A549 (cell line): Measurements from ENCODE around the gene PRLR. TPM values are rescaled to one million over a fixed set of nuclear protein-coding genes. Genes with fewer than 3 reads are reported as not detected.

Experiments
- ATAC-seq, 2 experiments: fragments of 200-7000 bp in 1 of 2; fragments of >200 bp in 1 of 2; cut with Nextera tagmentation in 1 of 2; cut with Tn5 transposase in 1 of 2; 3 replicates each; pipeline versions ENCODE4 v1.8.0 to v1.9.1; 2018 to 2020; ENCODE audit warnings: mild to moderate bottlenecking in 1 of 2, moderate library complexity in 1 of 2
- CTCF ChIA-PET: fragments of 300-600 bp; sonication (Branson Sonifier 250); formaldehyde crosslinking; extraction: SDS; loops from one replicate; lab custom pipeline; 2021; ENCODE audit warnings: antibody characterized with exemption, inconsistent platforms; lab: Yijun Ruan, JAX
- POLR2A ChIA-PET: fragments of 350-600 bp; formaldehyde crosslinking; extraction: SDS; loops from one replicate; lab custom pipeline; 2021; ENCODE audit warnings: antibody characterized with exemption, inconsistent platforms; lab: Yijun Ruan, JAX
- DNase-seq, 2 experiments: peaks; one replicate each; pipeline versions ENCODE4 v3.0.0 to v3.0.0-alpha.2; 2011 to 2016; ENCODE audit warnings: low read depth in 1 of 2, low spot score in 1 of 2
- FAIRE-seq: peaks from 2 replicates; lab custom pipeline; 2011; peaks lifted over from hg19 to GRCh38; lab: Jason Lieb, UNC
- H3K27ac ChIP-seq, 2 experiments: fragments of >200 bp; sonication (Bioruptor Twin); formaldehyde crosslinking; 3 replicates each; pipeline ENCODE4 v1.5.1; 2016 to 2017
- H3K4me1 ChIP-seq: fragments of >200 bp; sonication (Bioruptor Twin); formaldehyde crosslinking; 3 replicates; pipeline ENCODE4 v1.6.1; 2016
- H3K4me2 ChIP-seq: fragments of >200 bp; sonication (Bioruptor Twin); formaldehyde crosslinking; 3 replicates; pipeline ENCODE4 v1.6.1; 2016
- H3K4me3 ChIP-seq: fragments of >200 bp; sonication (Bioruptor Twin); formaldehyde crosslinking; 3 replicates; pipeline ENCODE4 v1.5.1; 2016
- H3K9me3 ChIP-seq: fragments of >200 bp; sonication (Bioruptor Twin); formaldehyde crosslinking; 3 replicates; pipeline ENCODE4 v1.6.1; 2016
- CBX8 ChIP-seq: fragments of 200-600 bp; sonication (generic); IDR thresholded peaks from 2 replicates; pipeline ENCODE4 v1.6.1; 2016
- CHD4 ChIP-seq: fragments of 200-600 bp; sonication (generic); IDR thresholded peaks from 2 replicates; pipeline ENCODE4 v1.6.1; 2016; ENCODE audit warnings: antibody characterized with exemption, mild to moderate bottlenecking, borderline replicate concordance
- EP300 ChIP-seq, 2 experiments: fragments of >200 bp; sonication (Bioruptor Twin); formaldehyde crosslinking; IDR thresholded peaks; 2 replicates in 1 of 2; 3 replicates in 1 of 2; pipeline ENCODE4 v1.6.1; 2016 to 2017
- JUNB ChIP-seq: fragments of >200 bp; sonication (Bioruptor Twin); formaldehyde crosslinking; IDR thresholded peaks from 2 replicates; pipeline ENCODE4 v1.6.1; 2016
- MAFK ChIP-seq: fragments of 450-650 bp; IDR thresholded peaks from 2 replicates; pipeline ENCODE4 v1.6.1; 2014; ENCODE audit not compliant: partially characterized antibody
- NR3C1 ChIP-seq: fragments of >200 bp; sonication (Bioruptor Twin); formaldehyde crosslinking; IDR thresholded peaks from 3 replicates; pipeline ENCODE4 v1.6.1; 2017
- POLR2A ChIP-seq: IDR thresholded peaks from 2 replicates; pipeline ENCODE4 v1.6.1; 2012; ENCODE audit warnings: mild to moderate bottlenecking, low read length
- RAD21 ChIP-seq, 2 experiments: fragments of >200 bp in 1 of 2; sonication (Bioruptor Twin) in 1 of 2; formaldehyde crosslinking in 1 of 2; IDR thresholded peaks in 1 of 2; conservative IDR thresholded peaks in 1 of 2; 2 replicates in 1 of 2; 3 replicates in 1 of 2; pipeline ENCODE4 v1.6.1; 2012 to 2018; ENCODE audit warnings: inconsistent platforms in 1 of 2
- RARB ChIP-seq: fragments of 250-450 bp; sonication (Bioruptor Pico); IDR thresholded peaks from 2 replicates; pipeline ENCODE4 v1.8.0; 2021; ENCODE audit warnings: mild to moderate bottlenecking, moderate library complexity
- RNF2 ChIP-seq: fragments of 200-600 bp; sonication (generic); IDR thresholded peaks from 2 replicates; pipeline ENCODE4 v1.6.1; 2016; ENCODE audit warnings: low read depth, mild to moderate bottlenecking, antibody characterized with exemption, moderate library complexity, borderline replicate concordance
- SMC3 ChIP-seq: fragments of >200 bp; sonication (Bioruptor Twin); formaldehyde crosslinking; IDR thresholded peaks from 3 replicates; pipeline ENCODE4 v1.6.1; 2018; ENCODE audit warnings: inconsistent platforms
- TFCP2L1 ChIP-seq: fragments of 250-450 bp; sonication (Bioruptor Pico); IDR thresholded peaks from 2 replicates; pipeline ENCODE4 v1.5.0; 2021; ENCODE audit warnings: mild to moderate bottlenecking
- ZC3H11A ChIP-seq: fragments of 450-650 bp; IDR thresholded peaks from 2 replicates; pipeline ENCODE4 v1.6.1; 2014; ENCODE audit warnings: antibody characterized with exemption, mild to moderate bottlenecking
- ZFP36 ChIP-seq: fragments of 450-650 bp; IDR thresholded peaks from 2 replicates; pipeline ENCODE4 v1.6.1; 2014; ENCODE audit warnings: borderline replicate concordance; ENCODE audit not compliant: partially characterized antibody
- ZNF302 ChIP-seq: fragments of 250-450 bp; sonication (Bioruptor Pico); IDR thresholded peaks from 2 replicates; pipeline ENCODE4 v1.9.0; 2021; ENCODE audit warnings: inconsistent platforms, mild to moderate bottlenecking, moderate library complexity
- WGBS: methylation state at CpG from one replicate; pipeline ENCODE4 v1.1.6; 2017; ENCODE audit errors: missing lambda C conversion rate; 5-methylcytosine and 5-hydroxymethylcytosine counted together
- polyA plus RNA-seq, 4 experiments: library from polyadenylated mRNA; depleted of rRNA in 3 of 4; stranded (reverse); fragments of >200 nt; fragmentation: RNase III in 1 of 4; extraction: RNeasy Plus Mini Kit Qiagen cat#74134 plus additional on column Dnase treatment in 1 of 4; gene quantifications; 2 replicates in 3 of 4; 3 replicates in 1 of 4; pipeline ENCODE4 v1.2.3, GENCODE V29; 2011 to 2017
- TF ChIP-seq, protein P1 (sequence below): fragments of >200 bp; sonication (Bioruptor Twin); formaldehyde crosslinking; IDR thresholded peaks from 3 replicates; pipeline ENCODE4 v1.5.1; 2016
- TF ChIP-seq, protein P2 (sequence below): fragments of 250-450 bp; sonication (Bioruptor Pico); IDR thresholded peaks from 2 replicates; pipeline ENCODE4 v1.5.0; 2020; ENCODE audit warnings: low read depth, mild to moderate bottlenecking, moderate library complexity
- TF ChIP-seq, protein P3 (sequence below): fragments of 200-600 bp; sonication (generic); IDR thresholded peaks from 2 replicates; pipeline ENCODE4 v1.6.1; 2016; ENCODE audit warnings: antibody characterized with exemption, mild to moderate bottlenecking, moderate library complexity
- TF ChIP-seq, protein P4 (sequence below): IDR thresholded peaks from 2 replicates; pipeline ENCODE4 v1.6.1; 2012
- TF ChIP-seq, protein P5 (sequence below): fragments of 150-350 bp; IDR thresholded peaks from 2 replicates; pipeline ENCODE4 v1.6.1; 2014; ENCODE audit warnings: low read depth, mild to moderate bottlenecking, low read length

Gene PRLR
- polyA plus RNA-seq, 2 of the 4 experiments (the other 2 are of a cell fraction): 0.09 TPM; not detected in 1

DNA sequence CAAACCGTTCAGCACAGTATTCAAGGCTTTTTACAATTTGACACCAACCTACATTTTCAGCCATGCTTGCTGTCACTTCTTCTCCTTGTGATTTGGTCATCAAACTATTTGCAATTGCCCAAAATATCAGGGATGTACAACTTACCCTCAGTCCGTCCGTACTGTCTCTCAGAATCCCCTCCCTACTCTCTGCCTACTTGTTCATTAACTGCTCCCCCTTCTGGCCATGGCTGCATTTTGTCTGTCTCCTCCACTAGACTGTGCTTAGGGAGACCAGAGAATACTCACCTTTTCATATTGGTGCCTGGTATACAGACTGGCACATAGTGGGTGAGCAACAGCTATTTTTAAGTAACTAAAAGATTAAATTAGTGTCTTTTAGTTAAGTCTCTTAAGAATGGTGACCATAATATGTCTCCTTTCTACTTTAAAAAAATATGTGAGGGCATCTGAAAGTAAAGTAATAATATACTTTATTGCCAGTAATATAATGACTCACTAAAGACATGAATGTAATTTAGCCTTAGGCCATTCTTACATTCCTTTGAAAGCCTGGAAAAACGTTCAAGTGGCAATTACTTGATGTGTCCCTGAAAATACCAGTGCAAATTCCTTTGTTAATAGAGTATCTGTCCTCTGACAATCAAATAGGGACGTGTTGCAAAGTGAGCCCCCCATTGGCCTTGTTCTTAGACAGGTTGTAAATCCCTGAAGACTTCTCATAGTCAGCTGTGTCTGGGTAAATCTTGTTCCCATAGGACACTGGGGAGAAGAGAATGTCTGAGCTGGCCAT lies 27.8 kb downstream of the PRLR start:
- Histone ChIP-seq H3K4me2 (no peak overlapping the region), H3K27ac (no peak overlapping the region), H3K4me1 (no peaks in the 10 kb centered on the region), H3K4me3 (no peak overlapping the region)
- 1% methylated on average over 5 of the region's 5 CpGs for WGBS
- DNase-seq: peak; percentile 42 to 58
- peak; percentile 89 to 96 for ATAC-seq
- TF ChIP-seq, protein P1, sequence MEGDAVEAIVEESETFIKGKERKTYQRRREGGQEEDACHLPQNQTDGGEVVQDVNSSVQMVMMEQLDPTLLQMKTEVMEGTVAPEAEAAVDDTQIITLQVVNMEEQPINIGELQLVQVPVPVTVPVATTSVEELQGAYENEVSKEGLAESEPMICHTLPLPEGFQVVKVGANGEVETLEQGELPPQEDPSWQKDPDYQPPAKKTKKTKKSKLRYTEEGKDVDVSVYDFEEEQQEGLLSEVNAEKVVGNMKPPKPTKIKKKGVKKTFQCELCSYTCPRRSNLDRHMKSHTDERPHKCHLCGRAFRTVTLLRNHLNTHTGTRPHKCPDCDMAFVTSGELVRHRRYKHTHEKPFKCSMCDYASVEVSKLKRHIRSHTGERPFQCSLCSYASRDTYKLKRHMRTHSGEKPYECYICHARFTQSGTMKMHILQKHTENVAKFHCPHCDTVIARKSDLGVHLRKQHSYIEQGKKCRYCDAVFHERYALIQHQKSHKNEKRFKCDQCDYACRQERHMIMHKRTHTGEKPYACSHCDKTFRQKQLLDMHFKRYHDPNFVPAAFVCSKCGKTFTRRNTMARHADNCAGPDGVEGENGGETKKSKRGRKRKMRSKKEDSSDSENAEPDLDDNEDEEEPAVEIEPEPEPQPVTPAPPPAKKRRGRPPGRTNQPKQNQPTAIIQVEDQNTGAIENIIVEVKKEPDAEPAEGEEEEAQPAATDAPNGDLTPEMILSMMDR: peak; percentile 43
- TF ChIP-seq RNF2: no peak
- TF ChIP-seq, protein P2, sequence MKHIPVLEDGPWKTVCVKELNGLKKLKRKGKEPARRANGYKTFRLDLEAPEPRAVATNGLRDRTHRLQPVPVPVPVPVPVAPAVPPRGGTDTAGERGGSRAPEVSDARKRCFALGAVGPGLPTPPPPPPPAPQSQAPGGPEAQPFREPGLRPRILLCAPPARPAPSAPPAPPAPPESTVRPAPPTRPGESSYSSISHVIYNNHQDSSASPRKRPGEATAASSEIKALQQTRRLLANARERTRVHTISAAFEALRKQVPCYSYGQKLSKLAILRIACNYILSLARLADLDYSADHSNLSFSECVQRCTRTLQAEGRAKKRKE: no peak
- TF ChIP-seq SMC3: 0 out of 3 replicates have a peak, but pooled peaks have one; percentile 23
- peak; percentile 29 to 39; a peak in 3 of 5 replicates for TF ChIP-seq RAD21 (conservative IDR thresholded peaks at IDR 0.05 in 1 of 2, IDR thresholded peaks at IDR 0.05 in 1 of 2)
- no peak for TF ChIP-seq ZNF302 (CRISPR knock-in tag)
- TF ChIP-seq, all 56 proteins: peak for 3
- ChIA-PET CTCF (interaction anchor here (0.9 to 1.4 kb wide), 5 partner anchors 9 to 724 kb away, joined by 3 to 6 read pairs (median 4); no protein-coding TSS in a partner anchor), POLR2A (no interaction called here)
- no peaks in the 10 kb centered on the region for H3K9me3 ChIP-seq
- FAIRE-seq: no peak

DNA sequence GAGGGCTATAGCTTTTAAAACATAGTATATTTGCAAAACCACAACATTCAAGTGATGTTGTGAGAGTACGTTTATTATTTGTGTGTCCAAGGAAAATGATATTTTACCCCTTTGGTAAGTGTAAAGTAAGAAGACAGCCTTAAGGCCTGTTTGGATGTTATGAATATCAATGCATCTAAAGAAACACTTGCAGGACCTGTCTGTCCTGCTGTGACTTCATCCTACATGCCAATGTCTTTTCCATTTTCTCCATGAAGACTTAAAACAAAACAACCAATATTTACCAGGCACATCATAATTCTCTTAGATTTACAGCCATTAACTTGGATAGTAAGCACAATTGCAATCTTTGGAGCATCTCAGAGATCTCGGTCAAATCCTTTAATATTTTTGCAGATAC lies 29.0 kb downstream of the PRLR start:
- 5% methylated on average over 2 of the region's 2 CpGs for WGBS

More for the DNA sequence above, 29.0 kb downstream of the PRLR start:
- no peak for TF ChIP-seq MAFK
- TF ChIP-seq ZC3H11A: no peak
- TF ChIP-seq, protein P3, sequence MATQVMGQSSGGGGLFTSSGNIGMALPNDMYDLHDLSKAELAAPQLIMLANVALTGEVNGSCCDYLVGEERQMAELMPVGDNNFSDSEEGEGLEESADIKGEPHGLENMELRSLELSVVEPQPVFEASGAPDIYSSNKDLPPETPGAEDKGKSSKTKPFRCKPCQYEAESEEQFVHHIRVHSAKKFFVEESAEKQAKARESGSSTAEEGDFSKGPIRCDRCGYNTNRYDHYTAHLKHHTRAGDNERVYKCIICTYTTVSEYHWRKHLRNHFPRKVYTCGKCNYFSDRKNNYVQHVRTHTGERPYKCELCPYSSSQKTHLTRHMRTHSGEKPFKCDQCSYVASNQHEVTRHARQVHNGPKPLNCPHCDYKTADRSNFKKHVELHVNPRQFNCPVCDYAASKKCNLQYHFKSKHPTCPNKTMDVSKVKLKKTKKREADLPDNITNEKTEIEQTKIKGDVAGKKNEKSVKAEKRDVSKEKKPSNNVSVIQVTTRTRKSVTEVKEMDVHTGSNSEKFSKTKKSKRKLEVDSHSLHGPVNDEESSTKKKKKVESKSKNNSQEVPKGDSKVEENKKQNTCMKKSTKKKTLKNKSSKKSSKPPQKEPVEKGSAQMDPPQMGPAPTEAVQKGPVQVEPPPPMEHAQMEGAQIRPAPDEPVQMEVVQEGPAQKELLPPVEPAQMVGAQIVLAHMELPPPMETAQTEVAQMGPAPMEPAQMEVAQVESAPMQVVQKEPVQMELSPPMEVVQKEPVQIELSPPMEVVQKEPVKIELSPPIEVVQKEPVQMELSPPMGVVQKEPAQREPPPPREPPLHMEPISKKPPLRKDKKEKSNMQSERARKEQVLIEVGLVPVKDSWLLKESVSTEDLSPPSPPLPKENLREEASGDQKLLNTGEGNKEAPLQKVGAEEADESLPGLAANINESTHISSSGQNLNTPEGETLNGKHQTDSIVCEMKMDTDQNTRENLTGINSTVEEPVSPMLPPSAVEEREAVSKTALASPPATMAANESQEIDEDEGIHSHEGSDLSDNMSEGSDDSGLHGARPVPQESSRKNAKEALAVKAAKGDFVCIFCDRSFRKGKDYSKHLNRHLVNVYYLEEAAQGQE: no peak
- no peak for TF ChIP-seq POLR2A
- no peak for TF ChIP-seq RARB (CRISPR knock-in tag)
- TF ChIP-seq ZFP36: no peak
- TF ChIP-seq CBX8: no peak
- no peak for TF ChIP-seq NR3C1
- TF ChIP-seq, protein P4, sequence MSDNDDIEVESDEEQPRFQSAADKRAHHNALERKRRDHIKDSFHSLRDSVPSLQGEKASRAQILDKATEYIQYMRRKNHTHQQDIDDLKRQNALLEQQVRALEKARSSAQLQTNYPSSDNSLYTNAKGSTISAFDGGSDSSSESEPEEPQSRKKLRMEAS: no peak
- TF ChIP-seq, protein P5, sequence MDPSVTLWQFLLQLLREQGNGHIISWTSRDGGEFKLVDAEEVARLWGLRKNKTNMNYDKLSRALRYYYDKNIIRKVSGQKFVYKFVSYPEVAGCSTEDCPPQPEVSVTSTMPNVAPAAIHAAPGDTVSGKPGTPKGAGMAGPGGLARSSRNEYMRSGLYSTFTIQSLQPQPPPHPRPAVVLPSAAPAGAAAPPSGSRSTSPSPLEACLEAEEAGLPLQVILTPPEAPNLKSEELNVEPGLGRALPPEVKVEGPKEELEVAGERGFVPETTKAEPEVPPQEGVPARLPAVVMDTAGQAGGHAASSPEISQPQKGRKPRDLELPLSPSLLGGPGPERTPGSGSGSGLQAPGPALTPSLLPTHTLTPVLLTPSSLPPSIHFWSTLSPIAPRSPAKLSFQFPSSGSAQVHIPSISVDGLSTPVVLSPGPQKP: no peak
- TF ChIP-seq CHD4: no peak
- TF ChIP-seq, protein P2: no peak
- TF ChIP-seq EP300 (IDR thresholded peaks at IDR 0.05): no peak
- no peak for TF ChIP-seq JUNB
- TF ChIP-seq TFCP2L1 (CRISPR knock-in tag): no peak
- TF ChIP-seq, all 56 proteins: peak for 0
- H3K9me3 ChIP-seq: no peaks in the 10 kb centered on the region; the same call in 2 of the 3 replicates
- CTCF ChIA-PET: no interaction called here
- no peak for ATAC-seq
- H3K4me2 ChIP-seq: no peak overlapping the region
- no peak for DNase-seq
- no peak overlapping the region for H3K27ac ChIP-seq
- no peaks in the 10 kb centered on the region for H3K4me1 ChIP-seq
- no peak overlapping the region for H3K4me3 ChIP-seq
- no peak for FAIRE-seq
- POLR2A ChIA-PET: no interaction called here
